ENCODE data around the gene KRT79.

Gene KRT79

DNA sequence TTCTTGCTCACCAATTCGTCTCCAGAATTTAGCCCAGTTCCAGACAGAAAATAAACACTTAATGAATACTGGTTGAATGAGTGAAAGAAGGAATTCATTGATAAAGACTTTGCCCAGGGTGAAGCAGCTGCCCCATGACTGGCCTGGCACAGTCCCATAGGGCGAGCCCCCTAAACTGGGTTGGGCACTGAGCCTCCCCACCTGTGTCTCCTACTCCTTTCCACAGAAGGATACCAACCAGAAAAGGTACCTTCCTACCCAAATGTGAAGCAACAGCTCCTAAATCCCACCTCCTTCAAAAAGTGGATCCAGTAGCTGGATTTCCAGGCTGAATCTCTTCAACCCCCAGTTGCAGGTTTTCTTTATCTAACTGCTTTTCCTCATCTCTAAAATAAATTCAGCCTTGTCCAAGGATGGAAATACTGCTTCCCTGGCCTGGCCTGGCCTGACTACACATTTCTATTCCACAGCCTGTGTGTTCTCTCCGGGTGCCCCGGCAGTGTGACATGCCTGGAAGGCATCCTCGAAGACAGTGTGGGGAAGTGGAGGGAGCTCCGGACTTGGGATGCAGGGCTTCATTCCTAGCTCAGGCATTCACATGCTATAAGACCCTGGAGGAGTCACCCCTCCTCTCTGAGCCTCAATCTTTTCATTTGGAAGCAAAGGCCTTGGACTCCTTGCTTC is 45.8 kb downstream of the KRT79 start:
- DNase-seq = no peak

DNA sequence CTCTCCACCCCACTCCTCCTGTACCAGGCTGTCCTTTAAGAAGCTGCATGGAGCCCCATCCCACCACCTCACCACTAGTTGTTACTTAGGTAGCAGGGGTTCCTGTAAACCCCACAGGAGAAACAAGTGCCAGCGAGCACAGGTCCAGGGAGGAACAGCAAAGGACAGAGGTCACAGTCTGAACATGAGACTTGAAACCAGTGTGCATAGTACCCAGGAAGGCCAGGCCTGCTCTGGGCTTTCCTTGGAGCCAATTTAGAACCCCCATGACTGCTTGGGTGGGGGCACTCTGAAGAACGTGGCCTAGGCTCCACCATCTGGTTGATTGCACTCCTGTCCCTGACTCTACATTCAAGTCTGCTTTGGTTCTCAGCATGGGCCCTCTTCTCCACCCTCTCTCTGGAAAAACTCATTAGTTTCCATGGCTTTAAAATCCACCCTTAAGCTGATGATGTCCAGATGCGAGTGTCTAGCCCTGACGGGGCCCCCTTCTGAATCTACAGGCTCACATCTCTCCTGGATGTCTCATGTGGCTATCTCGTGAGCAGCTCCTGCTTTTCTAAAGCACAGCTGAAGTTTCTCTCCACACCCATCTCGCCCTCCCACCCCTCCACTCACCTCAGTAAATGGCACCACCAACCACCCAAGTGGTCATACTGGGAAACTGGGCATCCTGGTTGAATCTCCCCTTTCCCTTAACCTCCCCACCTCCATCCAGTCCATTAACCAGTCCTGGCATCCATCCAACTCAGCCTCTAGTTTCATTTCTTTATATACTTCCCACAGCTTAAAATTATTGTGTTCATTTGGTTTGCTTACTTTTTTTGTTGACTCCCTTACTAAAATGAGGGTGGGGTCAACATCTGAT is 46.6 kb downstream of the KRT79 start:
- no peak for DNase-seq

DNA sequence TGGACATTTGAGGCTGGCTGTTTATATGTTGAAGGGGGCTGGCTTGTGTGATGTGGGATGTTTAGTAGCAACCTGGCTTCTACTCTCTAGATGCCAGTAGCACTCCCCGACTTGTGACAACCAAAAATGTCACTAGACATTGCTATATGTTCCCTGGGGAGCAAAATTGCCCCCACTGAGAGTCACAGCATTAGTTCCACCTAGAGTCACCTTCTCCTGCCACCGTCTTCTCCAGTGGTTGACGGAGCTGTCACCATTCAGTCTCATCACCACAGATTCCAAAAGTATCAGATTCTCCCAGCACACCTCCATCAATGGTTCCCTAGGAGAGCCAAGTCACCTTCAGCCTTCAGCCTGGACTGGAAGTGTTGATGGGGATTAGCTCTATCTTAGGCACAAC is 49.2 kb downstream of the KRT79 start:
- no peak for DNase-seq

DNA sequence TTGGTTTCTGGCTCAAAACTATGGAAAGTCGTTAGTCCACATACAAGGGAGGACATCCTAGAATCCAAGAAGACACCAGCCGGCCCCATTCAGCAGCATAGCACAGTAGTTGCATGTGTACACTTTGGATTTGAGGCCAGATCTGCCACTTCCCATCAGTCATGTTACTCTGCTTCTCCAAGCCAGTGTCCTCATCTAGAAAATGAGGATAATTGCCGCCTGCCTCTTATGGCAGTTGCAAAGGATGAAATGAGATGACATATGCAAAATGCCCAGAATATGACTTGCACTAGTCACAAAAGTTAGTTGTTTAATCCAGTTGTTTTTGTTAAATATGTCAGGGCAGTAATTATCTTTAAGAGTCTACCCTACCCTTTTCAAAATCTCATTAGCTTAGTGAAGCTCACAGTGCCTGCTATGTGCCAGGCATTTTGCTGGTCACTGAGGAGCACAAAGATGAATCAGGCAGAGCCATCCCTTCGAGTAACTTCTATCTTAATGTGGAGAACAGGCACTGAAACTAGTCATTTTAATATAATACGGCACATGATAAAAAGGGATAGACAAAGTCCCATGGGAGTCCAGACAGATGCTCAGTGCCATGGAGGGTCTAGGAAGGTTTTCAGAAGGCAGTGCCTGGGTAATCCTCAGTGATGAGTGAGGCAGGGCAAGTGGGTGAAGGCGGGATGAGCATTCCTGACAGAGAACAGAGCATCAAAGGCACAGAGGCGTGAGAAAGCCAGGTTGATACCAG is 50.4 kb downstream of the KRT79 start:
- DNase-seq = no peak

DNA sequence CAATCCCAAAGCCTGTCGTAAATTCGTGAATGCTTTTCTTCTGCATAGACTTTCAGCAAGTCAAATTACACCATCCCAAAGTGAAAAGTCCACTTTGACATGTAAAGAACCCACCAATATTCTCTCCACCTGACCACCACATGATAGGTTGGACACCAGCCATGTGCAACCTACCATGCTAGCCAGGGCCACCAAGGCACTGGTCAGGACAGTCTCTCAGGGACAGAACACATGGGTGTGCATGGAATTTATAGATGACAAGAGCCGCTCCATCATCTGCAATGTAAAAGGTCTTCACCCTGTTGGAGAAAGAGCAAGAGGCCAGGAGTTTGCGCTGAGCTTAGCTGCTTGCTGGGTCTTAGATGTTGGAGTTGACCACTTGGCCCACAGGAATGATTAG is 51.6 kb downstream of the KRT79 start:
- DNase-seq = no peak

DNA sequence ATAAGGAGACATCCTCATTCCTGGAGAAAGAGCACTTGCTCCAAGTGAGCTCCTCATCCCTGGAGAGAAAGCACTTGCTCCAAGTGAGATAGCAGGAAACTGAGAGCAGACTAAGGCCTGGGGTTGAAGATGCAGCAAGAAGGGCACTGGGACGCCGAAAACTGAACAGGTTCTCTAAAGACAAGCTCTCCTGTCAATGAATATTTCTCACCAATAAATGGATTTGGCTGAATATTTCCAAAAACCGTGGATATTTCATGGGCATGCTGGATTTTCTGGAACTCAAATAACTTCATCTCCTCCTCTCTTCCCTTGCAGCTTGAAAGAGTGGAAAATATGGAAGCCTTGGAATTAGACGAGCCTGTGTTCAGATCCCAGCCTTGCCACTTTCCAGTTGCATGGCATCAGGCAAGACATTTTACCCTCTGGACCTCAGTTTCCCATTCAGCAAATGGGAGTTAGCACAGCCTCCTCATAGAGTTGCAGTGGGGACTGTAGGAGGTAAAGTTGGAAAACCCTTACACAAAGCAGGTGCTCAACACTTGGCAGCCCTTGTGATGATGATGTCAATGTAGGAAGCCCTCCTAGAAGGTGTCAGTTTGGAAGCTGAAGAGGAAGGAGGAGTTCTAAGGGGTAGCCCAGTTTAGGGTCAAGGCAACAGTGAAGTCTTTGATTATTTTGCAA is 52.6 kb downstream of the KRT79 start:
- DNase-seq = no peak

DNA sequence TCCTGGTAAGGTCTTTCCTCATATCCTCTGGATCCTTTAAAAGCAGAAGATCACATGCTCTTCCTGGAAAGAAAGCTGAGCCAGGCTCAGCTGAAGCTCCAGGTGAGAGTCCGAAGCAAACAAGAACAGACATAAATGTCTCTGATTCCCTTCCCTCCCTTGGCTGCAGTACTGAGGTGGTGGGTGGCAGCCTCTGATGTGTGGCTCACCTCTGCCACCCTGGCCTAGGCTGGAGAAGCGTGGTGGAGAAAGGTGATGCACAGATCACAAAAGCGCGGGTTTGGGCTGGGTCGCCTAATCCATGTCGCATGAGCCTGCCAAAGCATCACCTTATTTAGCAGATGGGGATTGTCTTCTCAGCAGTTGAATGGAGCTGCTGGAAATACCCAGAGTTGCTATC is 54.2 kb downstream of the KRT79 start:
- no peak for DNase-seq

DNA sequence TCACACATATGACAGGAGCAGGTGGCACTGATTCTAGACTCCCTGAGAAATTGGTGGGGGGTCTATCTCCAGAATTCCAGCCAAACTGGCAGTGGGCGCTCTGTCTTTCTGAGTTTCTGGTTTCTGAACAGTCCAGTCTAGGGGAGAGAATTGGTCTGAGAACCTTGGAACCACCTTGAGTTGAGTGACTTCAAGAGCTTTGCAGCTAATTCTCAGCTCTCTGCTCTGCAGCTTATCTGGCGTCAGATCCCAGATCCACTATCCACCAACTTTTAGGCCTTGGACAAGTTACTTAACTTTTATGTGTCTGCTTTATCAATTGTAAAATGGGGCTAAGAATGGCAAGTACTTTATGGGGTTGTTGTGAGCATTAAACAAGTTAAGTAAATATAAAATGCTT is 55.3 kb downstream of the KRT79 start:
- DNase-seq = no peak

DNA sequence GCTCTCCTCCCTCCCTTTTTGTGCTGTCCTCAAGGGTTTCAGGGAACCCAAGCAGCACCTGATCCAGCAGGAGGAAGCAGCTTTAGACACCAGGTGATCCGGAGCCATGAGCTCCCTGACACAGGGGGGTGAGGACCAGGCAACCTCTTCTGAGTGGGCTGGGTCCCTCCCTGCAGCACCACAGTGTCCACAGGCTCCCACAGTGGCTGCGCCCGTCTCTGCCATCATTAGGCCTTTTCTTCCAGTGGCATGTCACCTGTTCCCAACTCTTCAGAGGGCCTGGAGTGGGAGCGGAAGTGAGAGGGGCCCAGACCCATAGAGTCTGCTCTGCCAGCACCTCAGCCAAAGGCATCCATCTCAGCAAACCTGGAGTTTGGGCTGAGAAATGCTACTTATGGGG is 56.5 kb downstream of the KRT79 start:
- DNase-seq = no peak

DNA sequence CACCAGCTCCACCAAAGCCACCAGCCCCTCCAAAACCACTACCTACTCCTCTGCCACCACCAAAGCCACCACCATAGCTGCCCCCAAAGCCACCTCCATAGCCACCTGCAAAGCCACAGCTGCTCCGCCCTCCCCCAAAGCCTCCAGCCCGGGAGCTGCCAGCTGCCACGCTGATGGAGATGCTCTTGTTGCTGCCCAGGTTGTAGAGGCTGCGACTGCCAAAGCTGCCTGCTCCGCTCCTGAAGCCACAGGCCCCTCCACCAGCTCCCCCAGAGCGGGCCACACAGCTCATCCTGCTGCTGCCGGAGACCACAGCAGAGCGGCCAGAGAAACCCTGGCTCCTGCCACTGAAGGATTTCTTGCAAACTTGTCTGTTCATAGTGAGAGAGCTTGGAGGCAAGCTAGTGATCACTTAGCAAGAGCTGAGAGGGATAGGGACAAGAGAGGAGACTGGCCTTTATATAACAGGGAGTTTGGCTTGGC is 57.2 kb downstream of the KRT79 start, which contains the start of gene KRT76:
Gene KRT76, minus strand, starts transcription at position 433 of the 483 bp plus-strand sequence. Its CDS starts 54 bp downstream, at position 379.
- DNase-seq = no peak

DNA sequence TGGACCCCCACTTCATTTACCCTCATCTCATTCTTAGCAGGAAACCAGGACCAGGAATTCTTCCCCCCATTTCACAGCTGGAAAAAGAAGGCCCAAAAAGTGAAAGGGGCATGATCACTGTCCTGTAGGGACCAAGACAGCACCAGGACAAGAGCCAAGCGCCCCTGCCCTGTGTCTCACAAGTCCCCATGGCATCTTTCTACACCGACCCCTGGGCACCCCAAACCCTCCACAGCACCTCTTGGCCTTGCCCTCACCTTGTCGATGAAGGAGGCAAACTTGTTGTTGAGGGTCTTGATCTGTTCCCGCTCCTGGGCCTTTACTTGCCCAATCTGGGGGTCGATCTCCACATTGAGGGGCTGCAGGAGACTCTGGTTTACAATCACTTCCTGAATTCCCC is 57.7 kb downstream of the KRT79 start:
- no peak for DNase-seq

DNA sequence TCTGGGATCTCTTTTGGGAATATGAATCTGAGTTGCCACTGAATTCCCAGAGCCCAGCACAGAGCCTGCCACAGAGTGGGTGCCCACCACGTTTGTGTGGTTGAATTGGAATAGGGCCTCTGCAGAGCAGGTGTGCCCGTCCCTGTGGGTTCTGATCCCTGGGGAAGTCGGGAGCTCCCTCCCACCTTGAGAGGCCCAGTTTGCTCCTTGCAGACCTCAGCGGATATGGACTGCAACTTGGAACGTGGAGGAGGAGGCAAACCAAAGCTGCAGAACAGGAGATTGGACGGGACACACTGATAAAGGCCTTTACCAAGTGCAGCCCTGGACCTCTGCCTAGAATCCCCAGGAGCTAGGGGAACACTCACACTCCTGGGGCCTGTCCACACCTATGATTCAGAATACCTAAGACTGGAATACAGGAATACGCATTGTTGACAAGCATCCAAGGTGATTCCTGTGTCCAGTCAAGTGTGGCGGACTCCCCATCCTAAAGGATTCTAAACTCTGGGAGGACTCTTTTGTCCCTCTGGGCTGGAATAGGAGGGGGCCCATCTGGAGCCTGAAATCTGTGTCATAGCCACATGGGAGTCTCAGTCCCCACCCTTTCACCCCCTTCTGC is 59.4 kb downstream of the KRT79 start:
- DNase-seq = no peak

DNA sequence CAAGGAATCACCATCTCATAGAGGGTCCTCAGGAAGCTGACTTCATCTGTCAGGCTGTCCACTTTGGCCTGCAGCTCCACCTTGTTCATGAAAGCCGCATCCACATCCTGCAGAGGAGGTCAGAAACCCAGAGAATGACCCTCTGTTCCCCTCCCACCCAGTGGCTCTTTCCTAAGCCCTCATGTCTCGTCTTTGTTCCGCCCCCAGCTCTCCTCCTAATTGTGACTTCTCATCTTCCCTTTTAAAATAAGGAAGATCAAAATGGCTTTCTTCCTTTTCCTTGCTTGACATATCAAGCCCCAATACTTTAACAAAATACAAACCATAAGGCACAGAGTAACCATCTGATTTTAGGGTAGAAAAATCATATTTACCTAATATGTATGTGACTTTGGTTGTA is 61.3 kb downstream of the KRT79 start:
- DNase-seq = no peak

DNA sequence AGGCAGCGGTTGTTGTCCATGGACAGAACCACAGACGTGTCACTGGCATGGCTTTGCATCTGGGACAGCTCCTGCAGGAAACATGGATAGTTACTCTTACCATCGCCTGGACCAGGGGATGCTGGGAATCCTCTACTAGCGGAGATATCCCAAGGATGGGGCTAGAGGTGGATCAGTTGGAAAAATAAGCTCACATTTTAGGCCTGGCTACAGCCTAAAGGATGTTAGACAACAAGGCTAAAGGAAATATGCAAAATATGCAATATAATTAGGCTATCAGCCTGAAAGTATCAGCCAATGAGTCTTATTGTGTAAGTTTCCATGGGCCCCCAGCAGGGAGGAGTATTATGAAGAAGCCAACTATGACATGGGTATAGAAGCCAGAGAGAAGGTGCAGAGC is 61.9 kb downstream of the KRT79 start:
- no peak for DNase-seq

DNA sequence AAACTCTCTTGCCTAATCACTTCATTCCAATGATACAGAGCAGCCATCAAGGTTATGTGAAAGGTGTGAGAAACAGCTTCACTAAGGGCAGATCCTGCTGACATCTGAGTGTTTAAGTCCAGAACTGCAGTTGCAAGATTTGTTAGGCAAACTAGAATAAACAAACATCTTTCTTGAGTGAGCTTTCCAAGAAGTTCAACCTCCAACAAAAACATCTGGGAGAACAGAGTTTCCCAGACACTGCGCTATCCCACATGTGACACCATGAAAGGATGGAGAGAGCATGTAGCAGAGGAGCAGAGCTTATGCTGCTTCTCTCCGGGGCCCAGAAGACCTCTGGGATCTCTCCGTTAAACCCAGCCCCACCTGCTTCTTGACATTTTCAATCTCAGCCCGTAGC is 62.6 kb downstream of the KRT79 start:
- no peak for DNase-seq

Data from stimulated activated CD4-positive, alpha-beta T cell treated with anti-CD3 and anti-CD28 coated beads, Interleukin-4, amount 100 ng/mL, for 4 hours (primary cell).